Measurements from ENCODE around the gene NFKB1.
A peak's percentile ranks its signal among the peaks of the same experiment; 100 is the strongest.

Gene NFKB1

GRCh38 chr4:102624505-102624904 is 123.3 kb downstream of the NFKB1 start:
- no peak for DNase-seq (ENCODE audit: low read depth in 2 of 2)

GRCh38 chr4:102625232-102625930 is 124.2 kb downstream of the NFKB1 start:
- DNase-seq (ENCODE audit: low read depth in 2 of 2): peak in 1 of 2 donors; percentile 54

GRCh38 chr4:102627831-102628523 is 126.8 kb downstream of the NFKB1 start:
- no peak for DNase-seq (ENCODE audit: low read depth in 2 of 2)

DNA sequence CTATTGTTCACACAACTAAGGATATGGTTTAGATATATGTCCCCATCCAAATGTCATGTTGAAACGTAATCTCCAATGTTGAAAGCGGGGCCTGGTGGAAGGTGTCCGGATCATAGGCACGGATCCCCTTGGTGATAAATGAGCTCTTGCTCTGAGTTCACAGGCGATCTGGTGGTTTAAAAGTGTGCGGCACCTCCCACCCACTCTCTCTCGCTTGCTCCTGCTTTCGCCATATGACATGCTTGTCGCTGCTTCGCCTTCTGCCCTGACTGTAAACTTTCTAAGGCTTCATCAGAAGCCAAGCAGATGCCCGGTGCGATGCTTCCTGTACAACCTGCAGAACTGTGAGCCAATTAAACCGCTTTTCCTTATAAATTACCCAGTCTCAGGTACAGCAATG is 128.5 kb downstream of the NFKB1 start:
- no peak for DNase-seq (ENCODE audit: low read depth in 2 of 2)

DNA sequence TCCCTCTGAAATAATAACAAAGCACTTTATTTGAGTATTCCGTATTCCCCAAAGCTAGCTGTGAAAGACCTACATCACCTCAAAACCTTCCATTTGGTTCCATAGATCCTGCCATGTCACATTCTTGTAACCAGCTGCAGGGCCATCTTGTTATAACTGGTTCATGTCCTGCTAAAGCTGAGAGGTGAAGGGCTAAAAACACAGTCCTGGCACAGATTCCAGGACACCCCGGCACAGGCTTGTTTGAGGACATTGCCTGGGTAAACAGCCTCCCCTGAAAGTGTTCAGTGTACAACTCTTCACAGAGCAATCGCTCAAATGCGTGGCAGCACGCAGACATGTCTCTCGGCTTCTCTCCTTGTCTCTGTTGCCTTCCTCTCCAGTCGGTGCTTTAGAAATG is 130.5 kb downstream of the NFKB1 start:
- DNase-seq (ENCODE audit: low read depth in 2 of 2): no peak

- DNase-seq (ENCODE audit: low read depth in 2 of 2): no peak
These were observed 131.3 kb downstream of the NFKB1 start for GRCh38 chr4:102632241-102633065.

DNA sequence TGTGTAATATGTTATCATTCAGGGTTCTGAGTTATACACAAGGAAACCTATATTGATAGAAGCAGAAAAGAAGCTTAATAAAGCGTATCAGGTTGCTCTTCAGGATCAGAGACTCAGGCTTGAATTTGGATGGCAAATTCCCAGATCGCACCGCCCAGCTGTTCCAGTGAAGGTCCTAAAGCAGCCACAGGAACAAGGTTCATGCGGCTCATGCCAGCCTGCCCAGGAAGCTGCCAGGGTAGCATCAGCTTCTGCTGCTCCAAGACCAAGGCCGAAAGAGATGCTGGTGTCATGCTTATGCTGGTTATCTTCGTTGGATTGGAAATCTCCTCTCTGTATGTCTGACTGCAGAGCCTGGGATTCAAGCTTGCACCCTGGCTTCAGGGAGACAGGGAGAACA is 131.9 kb downstream of the NFKB1 start:
- no peak for DNase-seq (ENCODE audit: low read depth in 2 of 2)

GRCh38 chr4:102637391-102637790 is 136.2 kb downstream of the NFKB1 start:
- DNase-seq (ENCODE audit: low read depth in 2 of 2): no peak

- no peak for DNase-seq (ENCODE audit: low read depth in 2 of 2)
These were observed 137.5 kb downstream of the NFKB1 start for GRCh38 chr4:102638621-102639020.

DNA sequence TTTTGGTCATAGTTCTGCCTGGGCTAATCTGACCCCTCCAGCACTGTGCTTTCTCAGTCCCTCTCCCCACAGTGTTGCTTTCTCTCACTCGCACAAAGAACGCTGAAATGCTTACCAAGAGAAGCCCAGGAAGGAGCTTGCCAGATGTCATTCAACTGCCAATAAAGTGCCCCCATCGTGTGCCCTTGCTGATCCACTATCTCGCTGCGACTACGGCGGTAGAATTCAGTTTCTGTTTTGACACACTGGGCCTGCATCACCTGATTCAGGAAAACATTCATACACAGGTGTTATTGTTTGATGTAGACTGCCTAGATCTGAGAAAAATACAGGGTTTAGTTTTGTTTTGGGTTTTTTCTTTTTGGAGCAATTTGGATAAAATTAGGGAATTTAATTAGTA is 138.4 kb downstream of the NFKB1 start:
- no peak for DNase-seq (ENCODE audit: low read depth in 2 of 2)

- DNase-seq (ENCODE audit: low read depth in 2 of 2): no peak
These were observed 139.5 kb downstream of the NFKB1 start for GRCh38 chr4:102640669-102641068.

- no peak for DNase-seq (ENCODE audit: low read depth in 2 of 2)
These were observed 140.6 kb downstream of the NFKB1 start for GRCh38 chr4:102641793-102642192.

- DNase-seq (ENCODE audit: low read depth in 2 of 2): no peak
These were observed 141.6 kb downstream of the NFKB1 start for GRCh38 chr4:102642631-102643298.

- no peak for DNase-seq (ENCODE audit: low read depth in 2 of 2)
These were observed 146.0 kb downstream of the NFKB1 start for GRCh38 chr4:102647117-102647516.

DNA sequence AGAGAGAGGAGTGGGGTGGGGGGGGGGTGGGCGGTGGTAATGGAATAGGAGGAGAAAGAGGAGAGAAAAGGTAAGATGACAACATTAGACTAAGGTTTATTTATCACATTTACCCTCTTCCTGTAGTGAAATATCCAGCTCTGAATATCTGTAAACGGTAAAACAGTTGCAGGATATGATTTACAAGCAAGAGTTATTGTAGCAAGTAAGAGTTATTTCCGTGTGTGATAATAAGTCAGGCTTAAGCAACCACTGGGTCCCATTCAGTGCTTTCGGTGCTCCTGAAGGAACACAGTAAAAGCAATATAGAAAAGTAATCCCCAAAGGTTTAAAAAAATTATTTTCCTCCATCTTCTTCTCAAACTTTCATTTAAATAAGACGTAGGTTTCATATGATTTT is 156.0 kb downstream of the NFKB1 start:
- DNase-seq (ENCODE audit: low read depth in 2 of 2): no peak

- DNase-seq (ENCODE audit: low read depth in 2 of 2): no peak
These were observed 161.9 kb downstream of the NFKB1 start for GRCh38 chr4:102663073-102663472.

- DNase-seq (ENCODE audit: low read depth in 2 of 2): no peak
These were observed 164.4 kb downstream of the NFKB1 start for GRCh38 chr4:102665527-102665926.
